KG1 (cell line): ENCODE measurements around the gene NOVA1.

Source experiments
- DNase-seq: peaks from one replicate; lab custom pipeline; 2025; lab: John Stamatoyannopoulos, UW

Gene NOVA1

GRCh38 chr14:26593357-26593756, 4.5 kb downstream of the NOVA1 start:
- DNase-seq = no peak

DNA sequence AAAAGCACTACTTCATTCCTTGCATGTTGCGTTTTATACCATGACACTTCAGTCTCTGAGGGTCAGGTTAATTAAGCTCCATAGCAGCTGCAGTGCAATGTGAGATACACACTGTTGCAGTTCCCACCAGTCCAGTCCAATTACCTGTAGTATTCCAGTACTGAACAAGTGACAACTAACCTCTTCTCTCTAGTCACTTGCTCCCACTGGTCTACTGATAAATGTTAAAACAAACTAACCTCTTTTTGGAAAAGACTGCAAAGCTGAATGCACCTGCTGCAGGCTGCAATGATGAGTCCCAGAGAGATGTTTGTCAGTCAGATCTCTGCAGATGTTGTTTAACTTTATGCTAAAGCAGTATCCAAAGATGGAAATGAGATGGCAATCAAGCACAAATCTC, 7.9 kb downstream of the NOVA1 start:
- DNase-seq = no peak

- no peak for DNase-seq
Measured at GRCh38 chr14:26577711-26578110, 20.1 kb downstream of the NOVA1 start.

DNA sequence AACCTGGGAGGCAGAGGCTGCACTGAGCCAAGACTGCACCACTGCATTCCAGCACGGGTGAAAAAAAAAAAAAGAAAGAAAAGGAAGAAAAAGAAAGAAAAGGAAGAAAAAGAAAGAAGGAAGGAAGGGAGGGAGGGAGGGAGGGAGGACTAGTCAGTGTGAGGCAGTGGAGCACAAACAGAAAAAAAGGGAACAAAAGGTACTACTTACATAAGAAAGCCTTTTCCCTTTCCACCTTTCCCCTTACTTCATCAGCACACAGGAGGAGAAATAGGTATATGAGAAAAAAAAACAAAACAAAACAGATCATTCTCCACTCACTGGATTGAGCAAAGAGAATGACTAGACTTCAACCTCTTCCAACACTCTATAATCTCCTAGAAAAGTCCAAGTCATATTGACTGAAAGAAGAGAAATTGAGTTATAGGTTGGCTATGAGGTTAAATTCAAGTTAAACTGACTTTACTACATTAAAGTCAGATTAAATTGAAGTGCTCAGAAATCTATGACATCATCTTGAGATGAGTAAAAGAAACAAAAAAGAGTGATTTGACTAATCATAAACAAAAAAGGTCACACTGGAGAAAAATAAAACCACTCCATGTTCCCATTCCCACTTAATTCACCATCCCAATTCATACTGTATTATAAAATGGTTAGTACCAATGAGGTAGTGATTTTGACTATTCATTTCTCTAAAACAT, 43.6 kb downstream of the NOVA1 start:
- no peak for DNase-seq

GRCh38 chr14:26549571-26549970, 48.3 kb downstream of the NOVA1 start:
- no peak for DNase-seq

DNA sequence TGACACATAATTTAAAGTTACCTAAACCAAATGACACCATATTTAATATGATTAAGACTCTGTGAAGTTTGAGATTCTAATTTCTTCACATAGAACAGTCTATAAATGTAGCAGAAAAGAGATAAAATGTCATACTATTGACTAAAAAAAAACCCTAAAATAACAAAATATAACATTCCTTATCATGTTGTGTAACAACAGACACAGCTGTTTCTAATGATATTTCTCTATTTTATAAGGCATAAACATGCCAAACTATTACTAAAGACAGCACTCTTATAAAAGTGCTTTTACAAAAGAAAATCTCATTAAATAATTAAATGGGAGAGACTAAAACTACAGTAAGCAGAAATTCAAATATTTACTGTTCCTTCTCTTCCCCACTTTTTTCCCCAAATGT, 49.4 kb downstream of the NOVA1 start:
- no peak for DNase-seq

DNA sequence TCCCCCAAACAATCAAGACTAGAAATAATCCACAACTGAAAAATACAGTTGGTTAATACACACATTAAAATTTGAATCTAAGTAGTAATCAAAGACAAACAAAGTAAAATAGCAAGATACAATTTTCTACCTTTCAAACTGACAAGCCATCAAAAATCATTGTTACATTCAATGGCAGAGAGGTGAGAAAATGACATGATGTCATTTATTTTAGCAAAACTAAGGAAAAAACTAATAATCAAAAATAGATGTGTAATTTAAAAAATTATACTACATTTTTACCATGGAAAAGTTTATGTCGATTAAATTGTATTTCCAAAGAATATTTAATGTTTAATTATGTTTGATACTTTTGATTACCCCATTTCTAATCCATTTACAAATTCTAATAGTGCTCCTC, 59.7 kb downstream of the NOVA1 start:
- DNase-seq = no peak

- DNase-seq = no peak
Measured at GRCh38 chr14:26531894-26532293, 65.9 kb downstream of the NOVA1 start.

DNA sequence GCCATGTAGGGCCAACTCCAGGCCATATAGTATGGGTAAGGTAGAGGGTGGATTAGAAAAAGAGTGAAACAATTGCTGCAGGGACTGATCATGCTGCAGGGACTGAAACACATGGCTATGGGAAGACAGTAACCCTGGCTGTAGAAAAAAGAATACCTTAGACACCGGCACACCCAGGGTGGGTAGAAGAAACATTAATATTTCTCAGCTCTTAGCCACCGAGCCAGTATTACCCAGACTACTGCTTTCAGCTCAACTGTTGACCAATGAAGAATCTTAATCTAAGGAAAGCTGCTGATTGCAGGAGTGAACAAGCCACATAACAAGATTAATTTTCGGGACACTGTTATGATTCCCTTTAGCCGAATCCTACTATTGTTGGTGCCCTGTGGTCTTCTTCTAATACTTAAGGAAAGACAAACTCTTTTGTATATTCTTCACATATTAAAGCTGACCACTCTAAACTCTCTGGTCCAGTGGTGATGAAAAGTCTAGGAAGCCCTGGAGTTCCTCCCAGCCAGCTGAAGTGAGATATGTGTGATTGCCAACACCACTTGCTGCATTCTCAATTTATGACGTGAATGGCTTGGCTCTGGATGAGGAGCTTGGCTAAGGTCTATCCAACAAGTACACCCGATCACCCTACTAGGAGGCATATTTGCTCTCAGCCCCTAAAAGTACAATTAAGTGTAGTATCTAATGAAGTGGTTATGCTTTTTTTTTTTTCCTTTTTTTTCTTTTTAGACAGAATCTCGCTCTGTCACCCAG, 69.2 kb downstream of the NOVA1 start:
- no peak for DNase-seq

GRCh38 chr14:26527095-26527494, 70.7 kb downstream of the NOVA1 start:
- DNase-seq = no peak

- DNase-seq = no peak
Measured at GRCh38 chr14:26526137-26526536, 71.7 kb downstream of the NOVA1 start.

GRCh38 chr14:26525085-26525484, 72.7 kb downstream of the NOVA1 start:
- no peak for DNase-seq

- no peak for DNase-seq
Measured at GRCh38 chr14:26522967-26523366, 74.9 kb downstream of the NOVA1 start.

- no peak for DNase-seq
Measured at GRCh38 chr14:26517771-26518170, 80.1 kb downstream of the NOVA1 start.

DNA sequence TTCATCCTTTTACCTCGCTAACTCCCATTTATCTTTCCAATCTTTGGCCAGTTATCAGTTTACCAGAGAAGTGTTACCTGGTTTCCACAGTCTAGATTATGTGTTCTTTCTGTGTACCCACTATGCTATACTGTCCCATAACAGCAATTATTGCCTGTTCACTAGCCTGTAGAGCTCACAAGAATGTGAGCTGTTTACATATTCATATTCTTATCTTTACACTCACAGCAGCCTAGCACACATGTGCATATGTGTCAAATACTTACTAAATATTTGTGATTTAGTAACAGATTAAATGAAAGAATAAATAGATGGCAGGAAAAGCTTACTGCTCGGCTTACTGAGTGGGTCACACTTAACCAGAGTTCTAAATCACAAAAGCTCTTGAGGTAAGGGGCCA, 97.8 kb downstream of the NOVA1 start:
- DNase-seq = no peak

GRCh38 chr14:26499546-26499945, 98.3 kb downstream of the NOVA1 start:
- no peak for DNase-seq

DNA sequence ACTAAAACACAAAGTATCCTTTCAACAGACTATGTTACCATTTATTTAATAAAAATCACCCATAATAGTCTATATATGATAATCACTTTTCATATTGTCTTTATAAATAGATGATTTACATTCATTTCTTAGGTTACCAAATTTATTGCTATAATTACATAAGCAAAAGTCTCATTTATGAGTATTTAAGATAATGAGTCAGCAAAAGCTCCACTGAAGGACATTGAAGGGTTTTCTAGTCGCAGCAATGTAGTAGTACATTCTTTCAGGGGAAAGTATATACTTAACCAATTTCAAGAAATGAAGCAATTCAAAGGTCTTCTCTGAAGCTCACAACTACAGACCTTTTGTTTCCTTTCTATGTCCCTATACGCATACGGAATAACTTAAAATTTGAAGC, 110.9 kb downstream of the NOVA1 start:
- no peak for DNase-seq

GRCh38 chr14:26484562-26484961, 113.3 kb downstream of the NOVA1 start:
- no peak for DNase-seq

DNA sequence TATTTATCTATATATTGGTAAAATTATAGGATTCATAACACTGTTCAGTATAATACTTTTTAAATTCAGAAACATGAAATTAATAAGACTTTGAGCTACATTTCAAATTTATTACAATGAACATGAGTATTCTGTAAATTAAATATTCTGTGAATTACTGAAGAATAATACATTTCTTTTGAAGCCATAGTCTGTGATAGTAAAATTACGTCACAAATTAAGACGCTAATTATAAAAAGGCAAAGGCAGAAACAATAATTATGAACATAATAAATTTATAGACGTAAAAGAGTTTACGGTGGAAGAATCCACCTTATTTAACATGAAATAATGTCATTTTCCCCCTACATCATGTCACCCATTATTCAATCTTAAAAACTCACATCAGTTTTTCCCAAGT, 118.9 kb downstream of the NOVA1 start:
- DNase-seq = no peak

GRCh38 chr14:26466862-26467261, 131.0 kb downstream of the NOVA1 start:
- no peak for DNase-seq

- no peak for DNase-seq
Measured at GRCh38 chr14:26463136-26463535, 134.7 kb downstream of the NOVA1 start.

- no peak for DNase-seq
Measured at GRCh38 chr14:26454105-26454504, 143.7 kb downstream of the NOVA1 start.

DNA sequence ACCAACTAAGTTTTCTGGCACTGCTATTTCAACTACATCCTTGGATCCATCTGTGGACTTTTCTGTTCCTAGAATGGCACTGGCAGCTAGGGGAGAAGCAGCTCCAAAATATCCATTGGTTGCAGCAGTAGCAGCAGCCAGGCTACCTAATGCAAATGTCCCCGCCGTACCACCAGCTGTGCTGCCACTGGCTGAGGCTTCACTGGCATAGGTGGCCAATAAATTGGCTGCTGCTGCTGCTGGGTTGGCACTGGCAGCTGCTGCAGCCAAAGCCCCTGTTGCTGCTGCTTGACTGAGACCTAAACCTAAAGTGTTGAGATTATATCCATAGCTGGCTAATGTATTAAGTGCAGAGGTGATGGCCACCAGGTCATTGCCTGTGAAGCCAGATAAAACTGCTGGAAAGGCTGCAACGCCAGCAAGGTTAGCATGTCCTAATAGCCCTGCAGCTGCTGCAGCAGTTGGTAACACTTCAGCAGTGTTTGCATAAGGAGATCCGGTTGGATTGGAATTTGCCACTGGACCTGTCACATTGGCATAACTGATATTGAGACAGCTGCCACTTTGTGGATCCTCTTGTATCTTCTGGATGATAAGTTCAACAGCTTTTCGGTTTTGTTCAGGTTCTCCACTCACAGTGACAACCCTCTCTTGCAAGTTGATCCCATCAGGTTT, 149.5 kb downstream of the NOVA1 start:
- no peak for DNase-seq
